ENCODE results near the gene CDC20.

DNA sequence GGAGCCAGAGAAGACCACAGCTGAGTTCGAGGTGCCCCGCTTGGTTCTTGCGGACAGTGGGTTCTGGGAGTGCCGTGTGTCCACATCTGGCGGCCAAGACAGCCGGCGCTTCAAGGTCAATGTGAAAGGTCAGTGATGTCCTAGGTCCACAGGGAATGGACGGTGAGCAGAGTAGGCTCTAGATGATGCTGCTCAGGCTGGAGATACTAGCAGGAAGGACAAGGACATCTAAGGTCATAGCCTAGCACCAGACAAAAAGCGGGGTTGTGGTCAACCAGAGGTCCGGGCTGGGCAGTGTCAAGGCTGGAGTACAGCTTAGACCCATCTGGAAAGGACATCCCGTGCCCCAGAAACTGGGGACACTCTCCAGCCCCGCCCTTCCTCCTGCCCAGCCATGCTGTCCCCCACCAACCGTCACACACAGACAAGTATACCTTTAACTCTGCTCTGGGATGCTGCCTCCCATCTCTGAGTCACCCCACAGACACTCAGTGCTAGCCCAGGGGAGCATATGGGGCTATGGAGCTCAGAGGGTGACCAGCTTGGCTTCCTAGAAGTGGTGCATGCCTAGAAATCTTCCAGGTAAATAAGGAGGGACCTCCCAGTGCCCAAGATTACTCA lies 49.3 kb upstream of the CDC20 start:
- no peak for TF ChIP-seq CTCF (conservative IDR thresholded peaks at IDR 0.05; ENCODE audit: low read depth, low read length)
- TF ChIP-seq EZH2phosphoT487 (IDR thresholded peaks at IDR 0.05; ENCODE audit: borderline replicate concordance, low read length): no peak
- TF ChIP-seq EZH2 (IDR thresholded peaks at IDR 0.05; ENCODE audit: low read length, unreplicated experiment): no peak
